HG03439 (cell line): ENCODE data around the gene SEC63.
"Not testable (repeated sequence)": the region's sequence is repeated elsewhere in the genome, so short reads cannot be mapped to it uniquely, and the experiment has no call there.

Source experiments
- ATAC-seq: cut with Tn5 transposase; IDR thresholded peaks from one replicate; pipeline ENCODE4 v1.9.1; 2021; ENCODE audit warnings: mild to moderate bottlenecking, moderate library complexity; ENCODE audit not compliant: unreplicated experiment

Gene SEC63

DNA sequence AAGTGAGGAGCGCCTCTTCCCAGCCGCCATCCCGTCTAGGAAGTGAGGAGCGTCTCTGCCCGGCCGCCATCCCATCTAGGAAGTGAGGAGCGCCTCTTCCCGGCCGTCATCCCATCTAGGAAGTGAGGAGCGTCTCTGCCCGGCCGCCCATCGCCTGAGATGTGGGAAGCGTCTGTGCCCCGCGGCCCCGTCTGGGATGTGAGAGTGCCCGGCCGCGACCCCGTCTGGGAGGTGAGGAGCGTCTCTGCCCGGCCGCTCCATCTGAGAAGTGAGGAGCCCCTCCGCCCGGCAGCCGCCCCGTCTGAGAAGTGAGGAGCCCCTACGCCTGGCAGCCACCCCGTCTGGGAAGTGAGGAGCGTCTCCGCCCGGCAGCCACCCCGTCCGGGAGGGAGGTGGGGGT is 23.8 kb downstream of the SEC63 start:
- not testable (repeated sequence) for ATAC-seq

DNA sequence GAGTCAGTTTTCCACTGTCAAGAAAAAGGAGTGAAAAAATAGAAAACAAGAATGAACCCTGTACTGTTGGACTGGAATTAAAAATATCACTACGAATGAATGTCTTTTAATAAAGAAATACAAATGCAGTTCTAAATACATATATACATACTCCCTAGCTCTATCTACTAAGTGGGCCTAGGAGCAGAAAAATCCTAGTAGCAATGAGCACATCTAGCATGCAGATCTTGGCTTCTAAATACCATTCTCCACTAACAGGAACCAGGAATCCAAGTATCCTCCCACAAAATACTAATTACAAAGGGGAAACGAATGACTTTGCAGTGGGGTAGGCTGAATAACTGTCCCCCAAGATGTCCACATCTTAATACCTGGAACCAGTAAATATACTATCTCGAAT is 25.4 kb downstream of the SEC63 start:
- ATAC-seq: no peak

DNA sequence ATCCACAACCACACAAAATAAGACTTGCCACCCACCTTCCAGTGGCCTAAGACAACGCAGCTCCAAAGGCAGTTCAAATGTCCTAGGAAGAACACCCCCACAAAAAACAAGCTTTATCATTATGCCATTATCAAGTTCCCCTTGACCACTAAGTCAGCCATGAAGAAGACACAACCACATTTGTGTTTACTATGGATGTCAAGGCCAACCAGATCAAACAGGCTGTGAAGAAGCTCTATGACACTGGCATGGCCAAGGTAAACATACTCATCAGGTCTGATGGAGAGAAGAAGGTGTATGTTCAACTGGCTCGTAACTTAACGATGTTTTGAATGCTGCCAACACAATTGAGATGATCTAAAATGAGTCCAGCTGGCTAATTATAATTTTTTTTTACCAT is 26.1 kb downstream of the SEC63 start:
- no peak for ATAC-seq

DNA sequence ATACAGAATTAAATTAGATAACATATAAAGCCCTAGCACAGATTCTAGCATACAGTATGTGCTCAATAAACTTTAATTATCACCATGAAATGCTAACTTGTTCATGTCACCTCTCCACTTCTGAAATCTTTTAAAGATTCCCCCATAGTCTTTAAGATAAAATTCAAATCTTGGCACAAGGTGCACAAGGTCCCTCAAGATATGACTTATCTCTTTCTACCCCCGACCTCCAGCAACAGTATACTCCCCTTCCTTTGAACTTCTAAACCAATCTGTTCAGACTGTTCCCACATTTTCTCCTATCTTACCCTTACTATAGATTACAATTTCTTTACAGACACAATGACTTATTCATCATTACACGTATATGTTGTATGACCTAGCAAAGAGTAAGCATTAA is 29.0 kb downstream of the SEC63 start:
- no peak for ATAC-seq

DNA sequence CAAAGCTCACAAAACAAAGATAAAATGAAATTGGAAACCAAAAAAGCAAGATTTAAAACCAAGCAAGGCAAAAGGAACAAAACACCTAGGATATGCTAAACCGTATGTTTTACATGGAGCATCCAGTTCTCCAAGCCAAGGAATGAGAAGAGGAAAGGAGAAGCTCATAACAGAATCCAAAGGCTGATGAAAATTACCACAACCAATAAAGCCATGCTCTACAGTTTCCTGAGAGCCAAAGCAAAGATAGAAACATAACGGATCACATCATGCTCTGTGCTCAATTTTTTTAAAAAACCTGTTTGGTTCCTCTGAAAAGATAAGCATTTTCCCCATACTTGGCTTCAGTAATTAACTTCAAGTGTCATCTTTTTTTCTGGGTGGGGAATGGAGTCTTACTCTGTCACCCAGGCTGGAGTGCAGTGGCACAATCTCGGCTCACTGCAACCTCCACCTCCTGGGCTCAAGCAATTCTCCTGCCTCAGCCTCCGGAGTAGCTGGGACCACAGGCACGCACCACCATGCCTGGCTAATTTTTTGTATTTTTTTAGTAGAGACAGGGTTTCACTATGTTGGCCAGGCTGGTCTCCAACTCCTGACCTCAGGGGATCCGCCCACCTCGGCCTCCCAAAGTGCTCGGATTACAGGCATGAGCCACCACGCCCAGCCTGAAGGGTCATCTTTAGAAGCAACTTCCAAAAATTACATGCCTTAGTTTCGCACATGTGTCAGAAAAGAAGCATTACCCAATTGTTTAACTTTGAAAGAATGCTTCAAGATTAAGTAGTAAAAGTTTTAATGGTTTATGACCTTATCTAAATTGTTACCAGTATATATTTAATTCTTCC is 31.1 kb downstream of the SEC63 start:
- ATAC-seq: not testable (repeated sequence)

DNA sequence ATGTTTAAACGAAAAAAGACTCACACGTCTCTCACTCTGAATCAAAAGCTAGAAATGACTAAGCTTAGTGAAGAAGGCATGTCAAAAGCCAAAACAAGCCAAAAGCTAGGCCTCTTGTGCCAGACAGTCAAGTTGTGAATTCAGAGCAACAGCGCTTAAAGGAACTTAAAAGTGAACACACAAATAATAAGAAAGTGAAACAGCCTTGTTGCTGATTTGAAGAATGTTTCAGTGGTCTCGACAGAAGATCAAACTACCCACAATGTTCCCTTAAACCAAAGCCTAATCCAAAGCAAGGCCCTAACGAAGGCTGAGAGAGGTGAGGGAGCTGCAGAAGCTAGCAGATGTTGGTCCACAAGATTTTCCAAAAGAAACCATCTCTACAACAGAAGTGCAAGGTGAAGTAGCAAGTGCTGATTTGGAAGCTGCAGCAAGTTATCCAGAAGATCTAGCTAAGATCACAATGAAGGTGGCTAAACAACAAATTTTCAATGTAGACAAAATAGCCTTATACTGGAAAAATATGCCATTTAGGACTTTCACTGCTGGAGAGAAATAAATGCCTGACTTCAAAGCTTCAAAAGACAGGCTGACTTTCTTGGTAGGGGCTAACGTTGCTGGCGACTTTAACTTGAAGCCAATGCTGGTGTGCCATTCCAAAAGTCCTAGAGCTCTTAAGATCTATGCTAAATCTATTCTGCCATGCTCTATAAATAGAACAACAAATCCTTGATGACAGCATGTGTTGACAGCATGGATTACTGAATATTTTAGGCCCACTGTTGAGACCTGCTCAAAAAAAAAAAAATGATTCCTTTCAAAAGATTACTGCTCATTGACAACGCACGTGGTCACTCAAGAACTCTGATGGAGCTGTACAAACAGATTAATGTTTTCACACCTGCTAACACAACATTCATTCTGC is 40.3 kb downstream of the SEC63 start:
- ATAC-seq: peak; percentile 76

DNA sequence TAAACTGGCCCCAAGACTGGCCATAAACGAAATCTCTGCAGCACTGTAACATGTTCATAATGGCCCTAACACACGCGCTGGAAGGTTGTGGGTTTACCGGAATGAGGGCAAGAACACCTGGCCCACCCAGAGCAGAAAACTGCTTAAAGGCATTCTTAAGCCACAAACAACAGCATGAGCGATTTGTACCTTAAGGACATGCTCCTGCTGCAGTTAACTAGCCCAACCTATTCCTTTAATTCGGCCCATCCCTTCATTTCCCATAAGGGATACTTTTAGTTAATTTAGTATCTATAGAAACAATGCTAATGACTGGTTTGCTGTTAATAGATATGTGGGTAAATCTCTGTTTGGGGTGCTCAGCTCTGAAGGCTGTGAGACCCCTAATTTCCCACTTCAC is 41.0 kb downstream of the SEC63 start:
- ATAC-seq: not testable (repeated sequence)

DNA sequence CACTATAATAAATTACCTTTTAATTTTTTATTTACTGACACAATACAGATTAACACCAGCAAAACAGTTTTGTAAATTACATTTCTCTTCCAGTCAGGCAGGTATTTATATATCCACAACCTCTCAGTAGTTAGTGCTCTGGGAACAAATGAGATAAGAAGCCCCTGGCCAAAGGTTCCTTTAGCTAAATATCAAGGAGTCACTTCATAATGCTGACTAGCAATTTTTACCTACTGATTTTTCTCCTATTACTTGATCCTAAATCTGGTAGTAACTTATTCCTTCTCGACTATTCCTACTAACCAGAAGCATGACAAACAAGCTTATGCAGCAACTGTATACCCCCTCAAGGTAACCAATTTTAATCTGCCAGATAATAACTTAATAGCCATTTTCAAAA is 46.3 kb downstream of the SEC63 start:
- ATAC-seq: no peak

DNA sequence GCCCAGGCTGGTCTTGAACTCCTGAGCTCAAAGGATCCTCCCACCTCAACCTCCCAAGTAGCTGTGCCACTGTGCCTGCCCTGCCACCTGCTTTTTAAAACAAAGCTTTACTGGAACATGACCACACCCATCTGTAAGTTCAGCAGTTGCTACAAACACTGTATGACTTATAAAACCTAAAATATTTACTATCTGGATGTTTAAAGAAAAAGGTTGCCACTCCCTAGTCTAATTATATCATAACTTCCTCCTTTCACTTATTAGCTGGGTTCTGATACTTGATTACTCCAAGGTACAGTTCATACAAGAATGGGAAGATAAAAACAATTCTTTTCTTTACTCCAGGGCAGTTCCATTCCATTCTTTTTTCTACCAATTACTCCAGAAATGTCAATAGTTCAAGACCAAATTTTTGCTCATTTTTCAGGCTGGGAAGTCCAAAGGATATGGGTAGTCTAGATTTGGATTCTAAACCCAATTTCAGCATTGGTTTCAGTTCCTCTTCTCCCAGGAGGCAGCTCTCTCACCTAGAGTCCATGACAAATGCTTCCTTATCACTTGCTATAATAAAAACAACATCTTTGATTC is 63.1 kb downstream of the SEC63 start:
- ATAC-seq: no peak

DNA sequence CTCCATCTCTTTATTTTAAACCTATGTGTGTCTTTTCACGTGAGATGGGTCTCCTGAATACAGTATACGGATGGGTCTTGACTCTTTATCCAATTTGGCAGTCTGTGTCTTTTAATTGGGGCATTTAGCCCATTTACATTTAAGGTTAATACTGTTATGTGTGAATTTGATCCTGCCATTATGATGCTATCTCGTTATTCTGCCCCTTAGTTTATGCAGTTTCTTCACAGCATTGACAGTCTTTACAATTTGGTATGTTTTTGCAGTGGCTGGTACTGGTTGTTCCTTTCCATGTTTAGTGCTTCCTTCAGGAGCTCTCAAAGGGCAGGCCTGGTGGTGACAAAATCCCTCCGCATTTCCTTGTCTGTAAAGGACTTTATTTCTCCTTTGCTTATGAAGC is 67.6 kb downstream of the SEC63 start:
- ATAC-seq: not testable (repeated sequence)

DNA sequence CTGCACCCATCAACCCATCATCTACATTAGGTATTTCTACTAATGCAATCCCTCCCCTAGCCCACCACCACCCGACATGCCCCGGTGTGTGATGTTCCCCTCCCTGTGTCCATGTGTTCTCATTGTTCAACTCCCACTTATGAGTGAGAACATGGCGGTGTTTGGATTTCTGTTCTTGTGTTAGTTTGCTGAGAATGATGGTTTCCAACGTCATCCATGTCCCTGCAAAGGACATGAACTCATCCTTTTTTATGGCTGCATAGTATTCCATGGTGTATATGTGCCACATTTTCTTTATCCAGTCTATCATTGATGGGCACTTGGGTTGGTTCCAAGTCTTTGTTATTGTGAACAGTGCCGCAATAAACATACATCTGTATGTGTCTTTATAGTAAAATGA is 72.1 kb downstream of the SEC63 start:
- not testable (repeated sequence) for ATAC-seq

DNA sequence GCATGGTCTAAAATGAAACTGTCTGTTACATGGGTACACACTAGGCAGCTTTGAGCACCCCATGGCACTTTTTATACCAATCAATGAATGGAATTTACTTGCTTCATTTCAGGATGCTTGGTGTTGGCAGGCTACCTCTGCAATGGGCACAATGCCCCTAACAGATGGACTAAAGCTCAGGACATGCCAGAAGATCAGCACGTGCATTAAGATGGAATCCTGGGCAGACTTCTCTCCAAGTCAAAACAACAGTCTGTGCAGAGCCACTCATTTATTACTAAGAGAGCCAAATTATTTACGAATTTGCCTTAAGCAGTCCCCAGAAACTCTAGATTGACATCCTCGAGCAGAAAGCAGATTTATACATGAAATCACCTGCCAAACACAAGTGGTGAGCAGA is 78.1 kb downstream of the SEC63 start:
- ATAC-seq: no peak

DNA sequence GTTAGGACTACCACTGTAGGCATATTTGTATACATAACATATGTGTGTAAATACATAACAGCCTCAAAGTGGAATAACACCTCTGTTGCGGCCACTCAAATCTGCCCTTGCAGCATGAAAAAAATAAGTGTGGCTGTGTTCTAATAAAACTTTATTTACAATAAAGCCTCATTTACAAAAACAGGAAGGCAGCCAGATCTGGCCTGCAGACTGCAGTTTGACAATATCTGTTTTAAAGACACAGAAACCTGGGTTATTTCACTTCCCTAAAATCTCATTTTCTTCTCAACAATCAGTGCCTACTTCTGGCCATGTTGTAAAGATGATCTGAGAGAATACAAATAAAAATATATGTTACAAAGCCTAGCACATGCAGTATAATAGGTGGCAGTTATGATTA is 80.0 kb downstream of the SEC63 start:
- ATAC-seq: no peak

DNA sequence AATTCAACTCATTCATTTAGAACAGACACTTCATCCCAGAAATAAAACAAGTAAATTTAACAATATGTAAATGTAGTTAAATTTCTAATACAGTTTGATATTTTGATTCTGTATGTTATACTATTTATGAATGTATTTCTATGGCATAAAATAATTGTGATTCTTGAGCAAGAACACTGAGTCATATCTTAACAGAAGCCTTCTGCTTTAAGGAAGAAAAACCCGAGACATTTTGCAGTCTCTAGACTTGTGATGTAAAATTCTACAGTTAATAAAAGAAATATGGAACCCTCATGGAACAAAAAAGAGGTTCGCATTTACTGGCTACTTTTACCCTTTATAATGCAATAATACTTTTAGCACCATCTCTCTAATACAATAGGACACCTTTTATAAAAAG is 86.0 kb downstream of the SEC63 start:
- ATAC-seq: no peak

DNA sequence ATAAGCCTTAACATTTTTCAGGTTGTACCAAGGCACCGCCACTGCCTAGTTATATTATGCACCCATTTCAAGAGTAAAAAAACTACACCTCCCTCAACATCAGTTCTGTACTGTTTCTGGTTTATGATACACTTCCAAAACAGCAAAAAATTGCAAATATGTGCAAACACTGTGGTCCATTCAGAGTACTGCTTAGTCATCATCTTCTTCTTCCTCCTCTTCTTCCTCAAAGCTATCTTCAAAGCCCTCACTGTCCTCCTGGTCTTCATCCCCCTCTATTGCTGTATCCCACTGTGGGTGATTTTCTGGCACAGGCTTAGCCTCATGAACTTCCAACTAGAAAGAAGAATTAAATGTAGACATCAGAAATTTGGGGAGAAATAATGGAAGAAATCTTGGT is 86.5 kb downstream of the SEC63 start:
- not testable (repeated sequence) for ATAC-seq

DNA sequence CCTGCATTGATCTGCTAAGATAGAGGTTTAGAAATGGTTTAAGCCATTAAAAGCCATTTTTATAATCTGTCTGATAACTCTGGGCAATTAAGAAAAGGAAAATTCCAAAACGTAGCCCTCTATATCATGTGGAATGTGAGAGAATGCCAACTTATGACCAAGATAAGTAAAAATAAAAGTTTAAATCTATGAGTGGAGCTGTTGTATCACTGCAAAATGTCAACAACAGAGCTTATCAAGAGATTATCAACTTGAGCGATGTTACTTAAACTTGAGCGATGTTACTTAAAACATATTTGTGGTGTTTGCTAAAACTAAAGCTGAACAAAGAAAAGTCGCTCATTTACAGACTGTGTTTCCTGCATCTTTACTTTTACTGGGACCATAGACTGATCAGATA is 87.0 kb downstream of the SEC63 start:
- ATAC-seq: no peak

DNA sequence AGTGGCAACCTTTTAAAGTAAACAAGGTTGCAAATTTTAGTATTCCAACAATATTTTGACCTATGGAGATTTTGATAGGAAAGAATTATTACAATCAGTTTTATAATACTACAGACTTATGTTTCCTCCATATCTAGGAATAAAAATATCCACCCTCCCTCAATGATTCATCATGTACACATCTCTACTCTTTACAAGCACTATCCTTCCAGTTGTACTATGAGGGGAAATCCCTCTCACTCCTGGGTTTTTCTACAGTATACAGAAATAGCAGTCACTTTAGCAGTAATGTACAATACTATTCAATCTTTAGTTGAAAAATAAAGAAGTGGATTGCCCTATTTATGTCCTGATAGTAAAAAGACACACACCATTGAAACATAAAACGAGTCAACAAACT is 87.6 kb downstream of the SEC63 start:
- ATAC-seq: no peak

DNA sequence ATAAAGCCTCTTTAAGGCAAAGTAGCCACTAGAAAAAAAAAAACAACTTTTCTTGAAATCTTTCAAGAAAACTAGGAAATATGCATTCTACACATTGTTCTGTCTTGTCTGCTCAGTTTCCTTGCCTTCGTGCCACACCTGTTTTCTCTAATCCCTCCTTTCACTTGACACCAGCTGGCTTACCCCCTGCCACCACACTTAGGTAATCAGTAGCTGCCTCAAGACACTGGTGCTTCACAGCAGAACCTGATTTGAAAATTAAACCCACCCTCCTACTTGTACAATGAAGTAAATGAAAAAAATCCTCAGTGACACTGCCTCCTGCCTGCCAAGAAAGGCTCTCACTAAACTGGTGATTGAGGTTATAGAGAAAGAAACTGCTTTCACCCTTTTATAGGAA is 88.1 kb downstream of the SEC63 start:
- no peak for ATAC-seq

DNA sequence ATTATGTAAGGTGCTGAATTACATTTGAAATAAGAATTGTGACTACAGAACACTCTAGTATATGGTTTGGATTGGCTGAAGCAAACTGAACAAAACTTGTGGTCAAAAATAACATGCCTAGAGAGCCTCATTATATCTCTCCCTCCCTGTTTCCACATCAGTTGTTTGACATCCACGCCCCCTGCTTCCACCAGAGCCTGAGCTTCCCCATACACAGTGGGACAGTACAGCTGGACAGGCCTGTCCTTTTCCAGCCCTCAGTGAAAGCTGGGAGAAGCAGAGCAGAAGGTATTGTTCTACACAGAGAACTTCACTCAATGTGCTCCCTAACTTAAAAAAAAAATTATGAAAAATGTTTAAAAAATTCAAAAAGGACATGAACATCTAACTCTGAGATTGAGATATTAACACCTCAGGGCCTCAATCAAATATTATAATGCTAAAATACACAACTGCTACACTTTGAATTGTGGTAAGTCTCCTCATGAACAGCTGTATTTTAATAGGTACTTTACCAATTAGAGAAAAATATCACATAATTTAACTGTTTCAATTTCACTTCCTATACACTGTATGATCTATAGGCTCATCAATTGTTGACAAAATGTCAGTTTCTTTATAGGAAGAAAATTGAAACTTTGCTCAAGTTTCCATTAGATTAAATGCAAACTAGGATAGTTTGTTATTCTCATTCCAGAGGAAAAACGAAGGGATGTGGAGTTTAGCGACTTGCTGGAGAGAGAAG is 89.0 kb downstream of the SEC63 start:
- no peak for ATAC-seq

DNA sequence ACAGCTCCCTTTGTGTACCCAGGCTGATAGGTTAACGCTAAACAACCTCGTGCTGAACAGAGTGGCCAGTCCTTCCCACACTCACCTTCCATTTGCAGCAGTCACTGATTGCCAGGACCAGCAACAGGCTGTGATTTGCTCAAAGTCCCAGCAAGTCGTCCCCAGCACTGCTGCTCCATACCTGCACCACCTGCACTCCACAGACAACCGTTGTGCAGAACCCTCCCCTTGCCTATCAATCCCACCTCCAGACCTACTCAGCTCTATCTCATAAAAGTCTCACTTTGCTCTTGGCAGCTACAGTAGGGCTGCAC is 90.7 kb downstream of the SEC63 start:
- no peak for ATAC-seq
